ENCODE results near the gene FNTB. TPM values are rescaled to one million over a fixed set of nuclear protein-coding genes. Genes with fewer than 3 reads are reported as not detected.

The FNTB gene
- total RNA-seq, 1 donor from 2014 or later: 18.0 TPM

DNA sequence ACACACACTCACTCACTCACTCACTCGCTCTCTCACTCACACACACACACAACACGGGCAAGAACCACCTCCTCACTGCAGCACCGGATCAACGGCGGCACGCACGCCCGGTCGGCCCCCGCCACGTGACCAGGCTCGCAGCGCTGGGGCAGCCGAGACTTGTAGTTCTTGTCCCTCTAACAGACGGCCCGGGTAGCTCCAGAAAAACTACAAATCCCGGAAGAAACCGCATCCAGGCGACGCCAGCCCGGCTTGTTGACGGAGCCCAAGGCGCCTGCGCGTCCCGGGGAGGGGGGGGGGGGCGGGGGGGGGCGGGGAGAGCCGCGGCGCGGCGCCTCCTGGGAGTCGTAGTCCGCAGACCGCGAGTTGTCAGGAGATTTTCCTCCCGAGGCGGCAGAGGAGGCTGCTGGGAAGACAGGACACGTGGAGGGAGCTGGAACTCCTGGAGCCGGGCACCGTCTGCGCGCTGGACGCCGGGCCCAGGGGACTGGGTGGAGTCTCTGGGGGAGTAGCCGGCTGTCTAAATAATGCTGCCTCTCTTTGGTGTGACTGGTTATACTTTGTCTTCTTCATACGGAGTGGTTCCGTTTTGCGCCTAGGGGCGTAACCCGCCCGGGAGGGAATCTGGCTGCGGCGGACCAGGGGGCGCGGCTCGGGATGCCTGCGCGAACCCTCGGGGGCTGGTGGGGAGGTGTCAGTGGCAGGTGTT lies 115.9 kb downstream of the FNTB start, which contains the start of gene MAX:
Gene MAX (minus strand): TSS at position 77 of the 709 bp plus-strand sequence. CDS start 178 bp downstream, outside the sequence.
- Histone ChIP-seq H3K4me3 (ENCODE audit: low read depth, low read length) (peak within 1 kb of the TSS; percentile 90), H3K27me3 (ENCODE audit: control insufficient read depth, insufficient read depth, low read length) (no peaks in the 10 kb centered on the region), H3K36me3 (ENCODE audit: control insufficient read depth, insufficient read depth, low read length) (no peaks in the 10 kb centered on the region)
- DNase-seq (ENCODE audit: low read depth): peak; percentile 96
- TF ChIP-seq, protein P1, sequence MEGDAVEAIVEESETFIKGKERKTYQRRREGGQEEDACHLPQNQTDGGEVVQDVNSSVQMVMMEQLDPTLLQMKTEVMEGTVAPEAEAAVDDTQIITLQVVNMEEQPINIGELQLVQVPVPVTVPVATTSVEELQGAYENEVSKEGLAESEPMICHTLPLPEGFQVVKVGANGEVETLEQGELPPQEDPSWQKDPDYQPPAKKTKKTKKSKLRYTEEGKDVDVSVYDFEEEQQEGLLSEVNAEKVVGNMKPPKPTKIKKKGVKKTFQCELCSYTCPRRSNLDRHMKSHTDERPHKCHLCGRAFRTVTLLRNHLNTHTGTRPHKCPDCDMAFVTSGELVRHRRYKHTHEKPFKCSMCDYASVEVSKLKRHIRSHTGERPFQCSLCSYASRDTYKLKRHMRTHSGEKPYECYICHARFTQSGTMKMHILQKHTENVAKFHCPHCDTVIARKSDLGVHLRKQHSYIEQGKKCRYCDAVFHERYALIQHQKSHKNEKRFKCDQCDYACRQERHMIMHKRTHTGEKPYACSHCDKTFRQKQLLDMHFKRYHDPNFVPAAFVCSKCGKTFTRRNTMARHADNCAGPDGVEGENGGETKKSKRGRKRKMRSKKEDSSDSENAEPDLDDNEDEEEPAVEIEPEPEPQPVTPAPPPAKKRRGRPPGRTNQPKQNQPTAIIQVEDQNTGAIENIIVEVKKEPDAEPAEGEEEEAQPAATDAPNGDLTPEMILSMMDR (IDR thresholded peaks at IDR 0.05; ENCODE audit: insufficient read depth, low read length, poor library complexity, severe bottlenecking): no peak

DNA sequence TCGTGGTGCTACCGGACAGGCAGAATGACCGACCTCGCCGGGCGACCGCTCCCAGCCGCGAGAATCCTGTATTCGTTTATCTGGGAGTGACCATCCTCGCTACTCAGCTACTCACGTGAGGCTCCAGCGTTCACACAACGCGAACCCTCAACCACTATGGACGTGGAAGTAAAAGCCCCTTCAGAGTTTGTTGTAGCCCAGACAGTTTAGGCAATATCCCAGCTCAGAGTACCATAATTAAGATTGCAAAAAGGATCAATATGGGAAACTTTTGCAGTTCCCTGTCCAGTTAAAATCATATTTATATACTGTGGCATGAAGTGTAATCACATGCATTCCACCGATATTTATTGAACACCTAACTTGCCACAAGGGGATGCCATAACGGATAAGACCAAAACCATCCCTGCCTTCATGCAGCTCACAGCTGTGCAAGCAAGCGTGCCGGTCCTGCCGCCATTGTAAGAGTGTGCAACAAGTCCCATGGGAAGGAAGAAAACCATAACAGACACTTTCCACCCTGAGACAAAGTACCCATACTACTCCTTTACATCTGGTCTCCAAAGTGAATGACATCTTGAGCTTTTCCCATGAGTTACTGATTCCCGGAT lies 116.6 kb downstream of the FNTB start:
- Histone ChIP-seq H3K27me3 (ENCODE audit: control insufficient read depth, insufficient read depth, low read length) (no peaks in the 10 kb centered on the region), H3K4me3 (ENCODE audit: low read depth, low read length) (peak overlapping the region; percentile 59), H3K36me3 (ENCODE audit: control insufficient read depth, insufficient read depth, low read length) (no peaks in the 10 kb centered on the region)
- DNase-seq (ENCODE audit: low read depth): no peak
- TF ChIP-seq, protein P1 (IDR thresholded peaks at IDR 0.05; ENCODE audit: insufficient read depth, low read length, poor library complexity, severe bottlenecking): peak; percentile 10

DNA sequence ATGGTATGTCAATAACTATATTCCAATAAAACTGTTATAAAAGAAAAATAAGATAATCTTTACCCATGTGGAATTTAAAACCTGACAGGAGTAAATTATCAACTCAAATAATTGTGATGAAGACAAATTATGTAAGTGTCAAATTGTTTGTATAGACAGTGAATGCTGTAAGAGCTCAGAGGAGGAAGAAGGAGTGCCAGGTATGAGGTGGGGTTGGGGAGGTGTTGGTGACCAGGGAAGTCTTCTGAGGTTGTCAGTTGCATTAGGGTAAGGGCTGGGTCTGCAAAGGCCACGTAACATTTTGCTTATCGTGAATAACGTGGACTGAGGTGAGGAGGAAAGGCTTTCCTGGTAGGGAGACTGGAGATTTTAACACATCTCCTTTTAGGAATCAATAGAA lies 118.1 kb downstream of the FNTB start:
- DNase-seq (ENCODE audit: low read depth): no peak
- TF ChIP-seq, protein P1 (IDR thresholded peaks at IDR 0.05; ENCODE audit: insufficient read depth, low read length, poor library complexity, severe bottlenecking): no peak
- Histone ChIP-seq H3K36me3 (ENCODE audit: control insufficient read depth, insufficient read depth, low read length) (no peaks in the 10 kb centered on the region), H3K4me3 (ENCODE audit: low read depth, low read length) (no peak overlapping the region), H3K27me3 (ENCODE audit: control insufficient read depth, insufficient read depth, low read length) (no peaks in the 10 kb centered on the region)

DNA sequence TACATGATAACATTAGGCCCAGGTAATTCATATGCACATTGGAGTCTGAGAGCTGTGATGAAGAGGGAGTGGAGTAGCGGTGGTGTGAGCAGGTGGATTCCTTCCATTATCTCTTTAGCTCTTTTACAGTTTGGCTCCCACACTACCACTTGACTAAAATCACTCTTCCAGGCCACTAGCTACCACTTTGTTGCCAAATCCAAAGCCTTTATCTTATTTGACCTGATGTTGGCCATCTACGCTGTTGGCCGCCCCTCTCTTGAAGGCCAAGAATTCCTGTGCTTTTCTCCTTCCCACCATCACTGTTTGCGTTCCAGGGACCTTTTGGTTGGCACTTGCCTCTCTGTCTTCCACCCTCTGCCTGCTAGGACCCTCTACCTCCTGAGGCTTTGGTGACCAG lies 119.6 kb downstream of the FNTB start:
- DNase-seq (ENCODE audit: low read depth): no peak
- Histone ChIP-seq H3K27me3 (ENCODE audit: control insufficient read depth, insufficient read depth, low read length) (no peaks in the 10 kb centered on the region), H3K4me3 (ENCODE audit: low read depth, low read length) (no peak overlapping the region), H3K36me3 (ENCODE audit: control insufficient read depth, insufficient read depth, low read length) (no peaks in the 10 kb centered on the region)
- TF ChIP-seq, protein P1 (IDR thresholded peaks at IDR 0.05; ENCODE audit: insufficient read depth, low read length, poor library complexity, severe bottlenecking): no peak

DNA sequence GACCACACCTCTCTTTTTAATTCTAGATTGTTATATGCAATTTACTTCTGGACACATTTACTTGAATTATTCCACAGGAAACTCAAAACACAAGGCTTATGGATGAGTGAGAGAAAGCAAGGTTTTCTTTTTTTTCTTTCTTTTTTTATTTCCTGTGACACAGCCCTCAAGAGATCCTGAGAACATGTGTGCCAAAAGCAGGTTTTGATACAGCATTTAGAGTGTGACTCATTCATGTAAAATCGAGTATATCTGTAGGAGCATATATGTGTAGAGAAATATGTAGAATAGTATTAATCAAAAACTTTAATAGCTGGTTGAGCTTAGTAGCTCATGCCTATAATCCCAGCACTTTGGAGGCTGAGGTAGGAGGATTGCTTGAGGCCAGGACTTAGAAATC lies 120.0 kb downstream of the FNTB start:
- TF ChIP-seq, protein P1 (IDR thresholded peaks at IDR 0.05; ENCODE audit: insufficient read depth, low read length, poor library complexity, severe bottlenecking): no peak
- DNase-seq (ENCODE audit: low read depth): no peak
- no peaks in the 10 kb centered on the region for H3K36me3 ChIP-seq (ENCODE audit: control insufficient read depth, insufficient read depth, low read length)
- H3K4me3 ChIP-seq (ENCODE audit: low read depth, low read length): no peak overlapping the region
- no peaks in the 10 kb centered on the region for H3K27me3 ChIP-seq (ENCODE audit: control insufficient read depth, insufficient read depth, low read length)

All from kidney epithelial cell (primary cell).